ENCODE data around the gene PKIG. TPM values are rescaled to one million over a fixed set of nuclear protein-coding genes. Genes with fewer than 3 reads are reported as not detected.
"Not testable (repeated sequence)": the region's sequence is repeated elsewhere in the genome, so short reads cannot be mapped to it uniquely, and the experiment has no call there.

Gene PKIG
- total RNA-seq = 11.3 TPM

DNA sequence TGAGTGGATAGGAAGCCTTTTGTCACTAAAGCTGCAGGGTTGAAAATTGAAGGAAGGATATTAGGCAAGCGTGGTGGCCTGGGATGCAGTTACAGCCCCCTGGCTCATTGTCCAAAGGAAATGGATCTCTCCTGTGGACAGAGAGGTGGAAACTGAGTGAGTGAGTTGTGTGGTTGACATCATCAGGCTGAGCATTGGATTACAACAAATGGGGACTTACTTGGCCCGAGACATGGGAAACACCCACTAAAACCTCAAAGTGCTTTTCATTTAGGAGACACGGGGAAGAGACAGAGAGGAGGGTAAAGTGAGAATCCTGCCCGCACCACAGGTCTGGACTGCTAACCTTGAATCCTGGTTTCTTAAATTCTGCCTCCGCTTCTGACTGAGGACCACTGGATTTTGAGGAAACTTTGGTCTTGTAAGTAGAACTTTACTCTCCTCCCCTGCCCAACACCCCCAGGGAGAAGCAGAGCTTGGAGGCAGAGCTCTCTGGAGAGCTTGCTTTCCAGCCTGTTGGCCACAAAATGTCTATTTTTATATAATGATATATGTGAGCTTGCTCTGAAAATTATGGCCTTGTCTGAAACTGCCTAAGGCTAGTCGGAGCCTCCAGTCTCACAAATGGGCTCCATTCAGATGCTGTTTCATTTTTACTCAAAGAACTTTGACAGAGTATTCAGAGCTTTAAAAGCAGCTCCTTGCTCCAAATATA is at the start of gene PKIG:
Gene PKIG (plus strand): TSS at position 269 of the 715 bp plus-strand sequence. CDS start 31,978 bp downstream, outside the sequence.
- peak; percentile 36 for ATAC-seq

DNA sequence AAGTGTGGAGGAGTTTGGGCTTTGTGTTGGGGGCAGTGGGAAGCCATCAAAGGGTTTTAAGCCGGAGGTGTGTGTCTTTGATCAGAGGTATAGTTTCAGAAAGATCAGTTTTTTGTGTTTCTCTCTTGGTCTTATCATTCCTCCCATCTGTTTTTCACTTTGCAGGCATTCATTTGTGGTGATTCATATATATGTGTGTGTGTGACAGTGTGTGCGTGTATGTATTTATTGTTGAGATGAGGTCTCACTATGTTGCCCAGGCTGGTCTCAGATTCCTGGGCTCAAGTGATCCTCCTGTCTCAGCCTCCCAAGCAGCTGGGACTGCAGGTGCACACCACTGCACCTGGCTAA is 49.4 kb upstream of the PKIG start:
- no peak for ATAC-seq

DNA sequence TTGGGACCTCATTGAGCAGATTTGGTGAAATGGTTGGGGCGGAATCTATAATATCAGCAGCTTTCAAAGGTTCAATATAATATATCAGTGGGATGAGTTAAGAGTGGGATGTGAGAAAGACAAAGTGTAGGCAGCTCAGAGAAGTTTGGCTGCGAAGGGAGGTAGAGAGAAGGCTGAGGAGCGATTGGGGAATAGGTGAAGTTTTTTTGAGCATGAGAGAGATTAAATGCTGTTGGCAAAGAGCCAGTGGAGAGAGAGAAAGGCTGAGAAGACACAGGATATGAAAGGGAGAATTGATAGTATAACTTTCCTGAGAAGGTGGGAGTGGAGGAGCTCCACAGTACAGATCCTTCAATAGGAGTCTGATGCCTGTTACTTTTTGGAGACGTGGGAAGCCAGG is 48.5 kb upstream of the PKIG start:
- ATAC-seq = no peak

DNA sequence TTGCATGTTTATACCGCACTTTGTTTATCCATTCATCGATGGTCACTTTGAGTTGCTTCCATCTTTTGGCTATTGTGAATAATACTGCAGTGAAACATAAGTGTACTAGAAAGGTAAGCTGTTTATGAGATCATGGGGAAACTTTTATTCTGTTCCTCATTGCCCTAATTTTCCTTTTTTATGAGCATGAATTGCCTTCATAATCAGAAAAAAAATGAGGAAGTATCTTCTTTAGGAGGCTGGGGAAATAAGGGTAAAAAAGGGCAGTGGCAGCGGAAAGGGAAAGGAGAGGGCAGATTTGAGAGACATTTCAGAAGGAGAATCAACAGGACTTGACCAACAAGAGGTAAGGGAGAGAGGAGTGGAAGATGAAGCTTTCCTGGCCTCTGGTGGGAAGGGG is 46.2 kb upstream of the PKIG start:
- ATAC-seq = no peak

DNA sequence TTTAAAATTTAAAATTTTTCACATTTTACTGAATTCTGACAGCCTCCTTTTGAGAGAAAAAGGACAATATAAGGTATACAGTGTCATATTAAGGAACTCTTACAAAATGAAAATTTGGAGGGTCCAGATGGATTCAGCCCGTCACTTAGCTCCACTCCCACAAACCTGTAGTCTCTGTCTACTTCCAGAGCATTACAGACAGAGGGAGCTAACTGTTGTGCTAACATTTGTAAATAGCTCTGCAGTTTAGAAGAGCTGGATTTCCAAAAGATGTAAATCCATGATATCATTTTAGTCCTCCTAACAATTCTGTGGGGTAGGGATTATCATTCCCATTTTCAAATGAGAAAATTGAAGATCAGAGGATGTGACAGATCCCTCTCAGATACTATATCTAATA is 44.4 kb upstream of the PKIG start:
- no peak for ATAC-seq

DNA sequence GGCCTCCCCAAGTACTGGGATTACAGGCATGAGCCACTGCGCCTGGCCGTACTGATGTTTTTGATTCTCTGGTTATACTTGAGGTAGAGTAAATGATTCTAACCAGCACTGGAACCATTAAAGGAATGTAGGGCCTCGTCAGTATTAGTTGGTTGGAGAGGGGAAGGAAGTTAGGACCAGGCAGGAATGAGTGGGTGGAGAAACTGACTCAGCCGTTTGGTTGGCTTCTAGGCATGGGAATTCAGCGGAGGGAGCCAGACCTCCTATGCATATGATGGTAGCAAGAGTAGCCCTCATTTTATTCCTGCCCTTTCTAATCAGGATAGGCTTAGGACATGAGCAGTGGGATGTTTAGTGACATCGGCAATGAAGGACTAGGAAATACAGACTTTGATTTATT is 41.5 kb upstream of the PKIG start:
- no peak for ATAC-seq

DNA sequence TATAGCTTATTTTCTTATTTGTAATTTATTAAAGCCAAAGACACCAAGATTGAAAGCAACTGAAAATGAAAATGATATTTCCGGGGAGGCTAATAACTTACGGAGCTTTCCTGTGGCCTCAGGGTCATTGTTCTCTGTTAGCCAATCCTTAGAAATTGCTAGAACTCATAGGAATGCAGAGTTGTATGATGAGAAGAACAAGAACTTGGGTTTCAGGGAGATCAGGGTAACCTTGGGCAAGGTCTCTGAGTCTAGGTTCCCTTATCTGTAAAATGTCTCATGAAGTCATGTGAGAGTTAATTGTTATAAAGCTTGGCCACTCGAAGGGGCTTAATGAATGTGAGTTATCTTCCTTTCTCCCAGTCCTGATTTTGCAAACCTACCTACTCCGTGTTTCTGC is 40.4 kb upstream of the PKIG start:
- no peak for ATAC-seq

DNA sequence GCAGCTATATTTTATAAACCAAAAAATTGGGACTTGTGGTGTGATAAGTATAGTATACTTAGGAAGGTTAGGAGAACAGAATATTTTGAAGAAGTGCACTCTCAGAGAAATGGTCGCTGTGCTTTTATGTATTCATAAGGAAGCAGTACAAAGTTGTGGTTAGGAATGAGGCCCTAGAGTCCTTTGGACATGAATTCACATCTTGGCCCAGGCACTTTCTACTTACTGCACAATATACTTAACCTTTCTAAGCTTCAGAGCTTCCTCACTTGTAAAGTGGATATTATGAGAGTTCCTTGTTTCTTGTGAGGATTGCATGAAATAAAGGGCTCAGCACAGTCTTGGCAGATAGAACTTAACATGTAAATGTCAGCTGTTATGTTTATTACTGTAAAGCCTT is 39.5 kb upstream of the PKIG start:
- no peak for ATAC-seq

DNA sequence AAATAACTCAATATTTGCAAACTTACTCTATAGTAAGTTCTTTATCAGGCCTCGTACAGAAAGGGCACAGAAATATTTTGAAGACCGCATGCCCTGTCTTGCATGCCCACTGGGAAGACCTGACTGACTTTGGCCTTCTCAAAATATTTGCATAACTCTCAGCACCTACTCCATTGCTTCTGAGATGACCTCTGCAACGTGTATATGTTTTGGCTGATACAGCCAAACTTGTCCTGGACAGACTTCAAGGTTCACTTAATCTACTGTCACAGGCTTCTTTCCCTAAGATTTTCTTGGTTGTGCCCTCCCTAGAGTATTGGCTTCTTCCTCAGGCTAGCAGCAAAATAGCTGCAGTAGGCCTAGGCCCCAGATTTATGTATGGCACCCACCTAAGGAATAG is 39.0 kb upstream of the PKIG start:
- ATAC-seq = no peak

DNA sequence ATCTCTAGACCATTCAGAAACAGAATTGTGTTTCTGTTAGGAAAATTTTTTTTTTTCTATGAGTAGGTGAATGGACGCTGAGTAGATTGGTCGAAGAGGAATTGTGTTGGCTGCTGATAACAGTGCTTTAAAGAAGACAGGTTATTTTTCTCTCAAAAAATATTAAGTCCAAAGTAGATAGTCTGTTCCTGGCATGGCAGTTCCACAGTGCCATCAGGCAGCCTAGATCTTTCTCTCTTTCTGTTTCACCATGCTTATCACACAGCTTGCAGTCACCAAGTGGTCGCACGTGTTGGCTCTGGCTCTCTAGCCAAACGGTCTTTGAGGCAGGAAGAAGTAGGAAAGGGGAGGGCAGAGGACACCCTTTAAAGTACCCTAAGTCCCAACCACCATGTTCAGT is 38.1 kb upstream of the PKIG start:
- ATAC-seq = no peak

DNA sequence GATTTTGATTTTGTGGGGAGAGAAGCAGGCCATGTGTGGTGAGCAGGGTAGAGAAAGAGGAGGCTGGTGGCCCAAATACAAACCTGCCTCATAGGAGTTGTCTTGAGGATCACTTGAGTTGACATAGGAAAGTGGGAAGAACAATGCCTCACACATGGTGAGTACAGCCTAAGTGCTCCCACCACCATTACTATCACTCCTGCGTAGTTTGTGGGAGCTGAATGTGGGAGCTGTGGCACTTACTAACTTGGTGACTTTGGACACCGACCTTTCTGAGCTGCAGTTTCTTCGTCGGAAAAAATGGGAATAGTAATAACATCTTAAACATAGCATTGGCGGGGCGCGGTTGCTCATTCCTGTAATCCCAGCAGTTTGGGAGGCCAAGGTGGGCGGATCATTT is 35.0 kb upstream of the PKIG start:
- ATAC-seq = no peak

DNA sequence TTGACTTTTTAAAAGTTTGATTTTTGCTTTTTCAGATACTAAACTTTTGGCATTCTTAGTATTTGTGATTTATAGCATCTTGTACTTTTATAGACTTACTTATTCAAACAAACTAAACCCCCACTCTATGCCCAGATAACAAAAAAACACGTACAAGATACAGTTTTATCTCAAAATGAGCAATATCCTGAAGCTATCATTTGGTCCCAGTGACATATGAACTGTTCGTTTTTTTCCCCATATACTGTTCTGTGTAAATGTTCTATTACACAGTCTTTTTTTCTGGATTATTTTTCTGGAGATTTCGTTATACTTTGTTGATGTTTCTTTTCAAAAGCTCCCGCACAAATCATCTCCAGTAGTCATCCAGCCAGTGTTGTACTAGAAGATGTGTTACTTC is 33.3 kb upstream of the PKIG start:
- ATAC-seq = no peak

DNA sequence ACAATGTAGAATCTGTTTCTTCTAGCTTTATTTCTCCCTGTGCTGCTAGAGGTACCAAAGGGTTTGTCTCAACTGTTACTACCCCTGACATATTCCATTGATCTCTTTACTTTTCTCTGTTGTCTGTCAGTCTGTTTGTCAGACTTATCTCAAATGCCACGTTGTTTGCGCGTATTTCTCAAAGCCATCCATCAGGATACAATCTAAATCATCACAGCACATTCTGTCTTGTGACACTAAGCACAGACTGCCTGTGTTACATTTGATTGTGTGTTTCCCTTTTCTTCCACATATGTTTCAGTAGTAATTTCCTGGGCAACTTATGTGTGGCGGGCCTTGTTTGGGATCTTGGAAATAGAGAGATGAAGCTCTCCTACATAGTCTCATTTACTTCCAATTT is 30.3 kb upstream of the PKIG start:
- no peak for ATAC-seq

DNA sequence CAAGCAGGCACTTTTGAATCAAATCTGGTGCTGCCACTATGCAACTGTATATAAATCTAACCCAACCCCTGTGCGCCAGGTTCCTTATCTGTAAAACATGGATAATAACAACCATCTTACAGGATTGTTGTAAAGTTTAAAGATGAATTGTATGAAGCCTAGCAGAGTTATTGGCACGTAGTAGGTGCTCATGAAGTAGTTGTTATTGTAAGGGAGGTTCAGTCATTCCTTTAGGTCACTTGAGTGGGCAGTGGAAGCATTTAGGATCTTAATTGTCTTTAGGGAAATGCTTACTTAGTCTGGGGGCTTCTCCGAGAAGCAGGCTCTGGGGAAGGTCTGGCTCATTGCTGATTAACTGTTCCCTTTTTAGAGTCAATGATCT is 29.8 kb upstream of the PKIG start:
- ATAC-seq = no peak

DNA sequence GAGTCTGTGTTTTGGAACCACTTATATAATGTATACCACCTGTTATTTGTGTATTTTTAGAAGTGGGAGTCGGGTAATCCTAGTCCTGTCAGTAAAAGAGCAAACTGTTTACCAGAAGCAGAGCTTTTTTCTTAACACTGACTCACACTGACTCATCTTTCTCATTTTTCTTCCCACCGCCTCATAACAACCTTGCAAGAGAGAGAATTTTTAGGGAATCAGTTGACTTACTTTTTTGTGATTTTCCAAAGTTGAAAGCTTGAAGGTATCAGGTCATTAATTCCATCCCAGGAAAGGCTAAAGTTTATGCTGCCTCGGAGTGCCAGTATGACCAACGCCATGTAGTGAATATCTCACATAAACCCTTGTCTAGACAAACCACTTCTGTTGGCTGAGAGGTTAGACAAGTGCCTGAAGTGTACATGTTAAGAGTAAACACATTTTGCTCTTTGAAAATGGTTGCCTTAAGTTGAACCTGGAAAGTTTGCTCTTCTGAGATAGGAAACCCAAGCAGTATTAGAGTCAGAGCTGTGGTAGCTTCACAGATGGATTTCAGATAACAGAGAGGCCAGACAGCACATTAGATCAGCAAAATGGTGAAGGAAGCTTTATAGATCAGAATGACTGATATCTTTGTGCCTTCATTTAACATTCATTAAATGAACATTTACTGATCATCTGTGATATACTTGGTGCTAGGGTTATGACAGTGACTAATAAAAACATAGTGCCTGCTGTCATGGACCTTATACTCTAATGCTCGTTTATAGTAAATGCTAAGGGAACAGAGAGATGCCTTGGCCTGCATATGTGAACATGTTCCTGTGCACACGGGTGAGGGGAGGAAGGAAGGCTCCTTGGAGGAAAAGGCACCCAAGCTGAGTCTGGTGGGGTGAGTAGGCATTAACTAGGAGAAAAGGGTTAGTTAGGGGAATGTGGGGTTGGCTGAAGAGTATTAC is 29.1 kb upstream of the PKIG start:
- no peak for ATAC-seq

DNA sequence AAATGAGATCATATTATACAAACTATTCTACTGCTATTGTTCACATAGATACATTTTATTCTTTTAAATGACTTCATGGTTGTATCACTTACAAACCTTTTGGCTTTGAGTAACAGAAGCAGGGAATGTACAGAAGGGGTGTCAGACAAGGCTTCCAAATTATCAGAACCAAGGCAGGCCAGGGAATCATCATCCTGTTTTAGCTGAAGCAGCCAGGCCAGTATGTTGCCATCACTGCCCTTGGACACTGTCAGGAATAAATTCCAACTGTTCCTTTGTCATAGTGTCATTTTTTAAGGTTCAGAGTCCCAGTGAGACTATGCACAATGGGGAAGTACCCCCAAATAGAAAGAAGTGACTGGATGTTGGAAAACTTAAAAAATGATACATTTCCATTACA is 23.1 kb upstream of the PKIG start:
- no peak for ATAC-seq

DNA sequence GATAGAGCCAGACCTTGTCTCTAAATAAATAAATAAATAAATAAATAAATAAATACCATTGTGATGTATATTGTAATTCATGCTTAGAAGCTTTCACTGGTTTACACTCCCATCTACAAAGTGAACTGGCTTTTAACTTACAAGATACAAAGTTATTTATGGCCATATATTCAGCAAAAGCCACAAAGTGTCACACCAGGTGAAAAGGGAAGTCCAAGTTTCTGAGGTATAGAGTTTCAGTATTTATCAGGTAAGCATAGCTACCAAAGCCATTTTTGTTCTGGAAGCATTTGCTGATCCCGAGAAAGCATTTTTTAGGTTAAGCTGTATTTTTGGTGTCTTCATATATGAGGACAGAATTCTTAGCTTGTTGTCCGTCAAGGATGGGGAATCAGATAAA is 22.1 kb upstream of the PKIG start:
- ATAC-seq = no peak

DNA sequence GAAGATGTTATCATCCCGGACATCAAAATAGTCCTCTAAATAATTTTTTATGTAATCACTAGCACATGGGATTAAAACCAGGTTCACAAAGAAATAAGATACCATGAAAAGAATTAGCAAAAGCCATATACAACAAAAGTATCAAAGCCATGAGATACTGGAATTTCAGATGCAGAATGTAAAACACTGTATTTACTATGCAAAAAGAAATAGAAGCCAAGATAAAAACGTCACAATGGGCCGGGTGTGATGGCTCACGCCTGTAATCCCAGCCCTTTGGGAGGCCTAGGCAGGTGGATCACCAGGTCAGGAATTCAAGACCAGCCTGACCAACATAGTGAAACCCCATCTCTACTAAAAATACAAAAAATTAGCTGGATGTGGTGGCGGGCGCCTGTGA is 21.6 kb upstream of the PKIG start:
- ATAC-seq = not testable (repeated sequence)

DNA sequence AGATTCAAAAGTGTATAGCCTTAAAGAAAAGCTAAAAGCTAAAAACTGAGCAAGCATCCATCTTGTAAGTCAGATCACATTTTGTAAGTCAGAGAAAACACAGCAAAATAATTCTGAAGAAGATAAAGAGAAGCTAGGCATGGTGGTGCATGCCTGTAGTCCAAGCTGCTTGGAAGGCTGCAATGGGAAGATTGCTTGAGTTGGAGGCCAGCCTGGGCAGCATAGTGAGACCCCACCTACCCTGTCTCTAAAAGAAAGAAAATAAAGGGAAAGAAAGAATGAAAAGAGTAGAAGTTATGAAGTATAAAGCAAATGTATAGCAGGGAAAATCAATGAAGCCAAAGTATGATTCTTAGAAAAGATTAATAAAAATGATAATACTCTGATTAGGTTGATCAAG is 20.5 kb upstream of the PKIG start:
- ATAC-seq = no peak

DNA sequence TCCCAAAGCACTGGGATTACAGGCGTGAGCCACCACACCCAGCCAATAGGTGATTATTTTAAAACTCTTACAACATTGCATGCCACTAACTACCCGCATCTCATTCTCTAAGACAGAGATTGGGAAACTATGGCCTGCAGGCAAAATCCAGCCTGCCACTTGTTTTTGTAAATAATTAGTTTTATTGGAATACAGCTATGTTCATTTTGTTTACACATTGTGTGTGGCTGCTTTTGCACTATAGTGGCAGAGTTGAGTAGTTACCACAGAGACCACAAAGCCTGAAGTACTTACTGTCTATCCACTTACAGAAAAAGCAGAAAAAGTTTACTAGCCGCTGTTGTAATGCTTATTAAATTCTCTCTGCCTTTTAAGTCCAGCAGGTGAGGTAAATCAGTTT is 16.4 kb upstream of the PKIG start:
- ATAC-seq = no peak

DNA sequence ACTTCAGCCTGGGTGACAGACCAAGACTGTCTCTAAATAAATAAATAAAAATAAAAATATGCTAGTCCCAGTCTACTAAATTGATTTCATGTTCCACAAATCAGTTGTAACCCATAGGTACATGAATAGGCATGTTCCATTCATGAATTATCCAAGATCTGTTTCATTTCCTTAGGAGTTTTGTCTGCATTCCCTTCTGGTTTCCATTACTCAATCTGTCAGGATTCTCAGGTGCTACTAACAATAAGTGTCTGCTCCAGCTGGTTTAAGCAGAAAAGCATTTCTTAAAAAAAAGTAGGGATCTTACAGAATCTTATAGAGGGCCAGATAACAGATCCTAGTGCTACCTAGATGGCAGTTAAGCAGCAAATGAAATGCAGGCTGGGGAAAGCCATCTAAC is 15.6 kb upstream of the PKIG start:
- no peak for ATAC-seq

DNA sequence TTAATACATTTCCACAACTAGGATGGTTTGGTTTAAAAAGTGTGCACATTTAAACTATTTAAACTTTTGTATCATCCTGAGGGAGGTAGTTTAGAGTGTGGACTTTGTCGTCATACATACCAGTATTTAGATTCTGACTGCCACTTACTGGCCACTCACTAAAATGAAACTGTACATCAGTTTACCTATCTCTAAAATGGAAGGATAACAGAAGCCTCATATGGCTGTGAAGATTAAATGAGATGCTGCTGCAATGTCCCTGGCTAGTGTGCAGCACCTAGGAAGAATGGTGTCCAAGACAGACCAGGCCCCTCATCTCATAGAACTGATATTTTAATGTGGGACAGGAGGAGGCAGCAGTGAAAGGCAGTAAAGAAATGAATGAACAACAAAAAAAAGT is 12.0 kb upstream of the PKIG start:
- ATAC-seq = no peak

DNA sequence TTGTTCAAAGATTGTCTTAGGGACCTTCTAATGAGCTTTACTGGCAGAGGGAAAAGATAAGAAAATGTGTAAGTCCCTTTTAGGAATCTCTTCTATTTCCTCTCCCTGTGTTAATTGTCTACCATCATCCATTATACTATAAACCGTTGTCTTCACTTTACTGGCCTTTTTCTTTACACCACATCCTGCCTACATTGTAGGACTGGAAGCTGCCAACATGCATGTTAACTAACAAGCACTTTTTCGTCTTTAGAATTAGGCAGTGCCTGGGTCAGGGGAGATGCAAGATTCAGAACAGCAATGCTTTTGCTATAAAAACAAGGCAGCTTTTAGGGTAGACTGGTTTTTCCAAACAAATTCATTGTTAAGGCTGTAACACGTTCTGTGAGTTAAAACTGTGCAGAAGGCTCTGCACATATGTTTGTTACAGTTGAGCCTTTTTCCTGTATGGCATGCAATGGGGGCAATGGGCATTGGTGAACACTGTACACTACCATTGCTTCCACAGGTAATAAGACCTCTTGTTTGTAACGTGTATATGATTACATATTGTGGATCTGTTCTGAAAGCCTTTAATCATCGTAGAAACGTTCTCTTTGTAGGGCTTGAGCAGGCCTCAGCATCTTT is 10.9 kb upstream of the PKIG start:
- ATAC-seq = no peak

All from esophagus mucosa (tissue), 1 donor.